ENCODE results near the gene CAPN11.
"Not testable (repeated sequence)": the region's sequence is repeated elsewhere in the genome, so short reads cannot be mapped to it uniquely, and the experiment has no call there.

Gene CAPN11

GRCh38 chr6:44190715-44191114, 32.1 kb downstream of the CAPN11 start:
- H3K4me3 ChIP-seq (ENCODE audit: low read depth, low read length) = no peak overlapping the region
- no peak for TF ChIP-seq CTCF (IDR thresholded peaks at IDR 0.05; ENCODE audit: borderline replicate concordance, insufficient read depth, low read depth, low read length)

GRCh38 chr6:44192428-44193041, 33.9 kb downstream of the CAPN11 start:
- no peak overlapping the region for H3K4me3 ChIP-seq (ENCODE audit: low read depth, low read length)
- no peak for TF ChIP-seq CTCF (IDR thresholded peaks at IDR 0.05; ENCODE audit: borderline replicate concordance, insufficient read depth, low read depth, low read length)

GRCh38 chr6:44193307-44193910, 34.8 kb downstream of the CAPN11 start:
- TF ChIP-seq CTCF (IDR thresholded peaks at IDR 0.05; ENCODE audit: borderline replicate concordance, insufficient read depth, low read depth, low read length) = no peak
- no peak overlapping the region for H3K4me3 ChIP-seq (ENCODE audit: low read depth, low read length)

GRCh38 chr6:44194326-44194725, 35.7 kb downstream of the CAPN11 start:
- no peak for TF ChIP-seq CTCF (IDR thresholded peaks at IDR 0.05; ENCODE audit: borderline replicate concordance, insufficient read depth, low read depth, low read length)
- no peak overlapping the region for H3K4me3 ChIP-seq (ENCODE audit: low read depth, low read length)

GRCh38 chr6:44196351-44196750, 37.7 kb downstream of the CAPN11 start:
- not testable (repeated sequence) for H3K4me3 ChIP-seq (ENCODE audit: low read depth, low read length)

GRCh38 chr6:44198684-44199083, 40.1 kb downstream of the CAPN11 start:
- H3K4me3 ChIP-seq (ENCODE audit: low read depth, low read length) = no peak overlapping the region
- no peak for TF ChIP-seq CTCF (IDR thresholded peaks at IDR 0.05; ENCODE audit: borderline replicate concordance, insufficient read depth, low read depth, low read length)

- TF ChIP-seq CTCF (IDR thresholded peaks at IDR 0.05; ENCODE audit: borderline replicate concordance, insufficient read depth, low read depth, low read length) = no peak
- no peak overlapping the region for H3K4me3 ChIP-seq (ENCODE audit: low read depth, low read length)
These were observed 41.3 kb downstream of the CAPN11 start for GRCh38 chr6:44199883-44200282.
